PFSK-1 (cell line): Measurements from ENCODE around the gene PRM3.

Experiments used
- FOXP2 ChIP-seq: optimal IDR thresholded peaks from 2 replicates; pipeline ENCODE3; 2011; ENCODE audit warnings: borderline replicate concordance, control low read depth, inconsistent platforms; ENCODE audit not compliant: insufficient read depth; ENCODE audit errors: extremely low read length, extremely low read depth
- POLR2AphosphoS5 ChIP-seq: IDR thresholded peaks from 2 replicates; pipeline ENCODE4 v1.6.1; 2012; ENCODE audit warnings: low read depth, mild to moderate bottlenecking, control low read depth, low read length, moderate library complexity
- REST ChIP-seq, 2 experiments: IDR thresholded peaks; 2 replicates each; pipeline versions ENCODE4 v1.6.1 to v1.8.0; 2011 to 2012; ENCODE audit warnings: low read depth in 2 of 2, low read length in 2 of 2, control low read depth in 1 of 2, inconsistent platforms in 1 of 2, mild to moderate bottlenecking in 1 of 2, moderate library complexity in 1 of 2; ENCODE audit not compliant: insufficient read depth in 1 of 2
- SIN3A ChIP-seq: IDR thresholded peaks from 2 replicates; pipeline ENCODE4 v1.6.1; 2012; ENCODE audit warnings: mild to moderate bottlenecking, low read length, moderate library complexity, borderline replicate concordance; ENCODE audit not compliant: insufficient read depth
- TAF1 ChIP-seq: IDR thresholded peaks from 2 replicates; pipeline ENCODE4 v1.6.1; 2012; ENCODE audit warnings: low read length, control low read depth, borderline replicate concordance; ENCODE audit not compliant: insufficient read depth

Gene PRM3

GRCh38 chr16:11233727-11234376 lies 39.6 kb downstream of the PRM3 start:
- TF ChIP-seq SIN3A (no peak), FOXP2 (no peak), REST (IDR thresholded peaks at IDR 0.05; ENCODE audit: insufficient read depth in 1 of 2, low read depth in 2 of 2, low read length in 2 of 2) (no peak)

- TF ChIP-seq SIN3A: no peak
- TF ChIP-seq REST (IDR thresholded peaks at IDR 0.05; ENCODE audit: insufficient read depth in 1 of 2, low read depth in 2 of 2, low read length in 2 of 2): no peak
- TF ChIP-seq FOXP2: no peak
- TF ChIP-seq POLR2AphosphoS5: no peak
- no peak for TF ChIP-seq TAF1
Measured at GRCh38 chr16:11232852-11233726, 40.3 kb downstream of the PRM3 start.

GRCh38 chr16:11232302-11232851 lies 41.1 kb downstream of the PRM3 start:
- no peak for TF ChIP-seq REST (IDR thresholded peaks at IDR 0.05; ENCODE audit: insufficient read depth in 1 of 2, low read depth in 2 of 2, low read length in 2 of 2)
- TF ChIP-seq TAF1: no peak
- no peak for TF ChIP-seq POLR2AphosphoS5
- TF ChIP-seq FOXP2: no peak
- TF ChIP-seq SIN3A: no peak

GRCh38 chr16:11231367-11231970 lies 42.0 kb downstream of the PRM3 start:
- no peak for TF ChIP-seq FOXP2
- TF ChIP-seq REST (IDR thresholded peaks at IDR 0.05; ENCODE audit: insufficient read depth in 1 of 2, low read depth in 2 of 2, low read length in 2 of 2): no peak
- TF ChIP-seq SIN3A: no peak
- TF ChIP-seq TAF1: no peak
- TF ChIP-seq POLR2AphosphoS5: no peak
